SU-DHL-6 (cell line): Measurements from ENCODE around the gene TMEM258.

Experiments
- CTCF ChIP-seq: fragments of 200-600 bp; sonication (generic); IDR thresholded peaks from one replicate; pipeline ENCODE4 v1.5.1; 2017; ENCODE audit warnings: antibody characterized with exemption, mild to moderate bottlenecking, low read length, moderate library complexity; ENCODE audit not compliant: insufficient read depth, poor library complexity, severe bottlenecking
- EZH2phosphoT487 ChIP-seq: fragments of 200-600 bp; sonication (generic), shearing (Covaris generic); conservative IDR thresholded peaks from 2 replicates; pipeline ENCODE4 v1.6.1; 2018; ENCODE audit warnings: mild to moderate bottlenecking, antibody characterized with exemption, low read length, moderate library complexity, mixed read lengths

DNA sequence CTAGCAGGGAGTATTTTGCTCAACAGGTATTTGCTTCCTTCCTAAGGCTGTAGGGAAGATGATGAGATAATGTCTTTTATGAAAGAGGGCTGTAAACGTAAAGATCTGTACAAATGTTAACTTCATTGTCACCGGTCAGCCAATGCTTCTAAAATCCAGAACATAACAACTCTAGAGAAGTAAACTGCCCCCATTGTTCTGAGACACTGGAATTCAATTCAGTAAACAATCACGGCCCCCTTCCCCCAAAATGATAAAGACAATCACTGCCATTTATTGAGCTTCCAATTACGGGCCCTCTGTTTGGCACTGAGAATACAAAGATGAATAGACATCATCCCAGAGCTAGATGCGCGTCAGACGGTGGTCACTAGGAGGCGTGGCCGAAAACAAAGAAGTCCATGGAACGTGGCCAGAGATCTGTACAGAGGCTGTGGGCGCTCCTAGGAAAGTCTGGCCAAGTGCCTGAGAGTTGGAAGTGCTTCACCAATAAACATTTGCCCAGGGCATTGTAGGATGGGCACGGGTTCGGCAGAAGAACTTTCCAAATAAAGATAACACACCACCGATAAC lies 576 bp downstream of the TMEM258 start:
- no peak for TF ChIP-seq CTCF
- no peak for TF ChIP-seq EZH2phosphoT487
